H9 (cell line): ENCODE results near the gene NEIL1. TPM values are rescaled to one million over a fixed set of nuclear protein-coding genes. Genes with fewer than 3 reads are reported as not detected.

Source experiments
- DNase-seq: peaks from one replicate; pipeline ENCODE4 v3.0.0-alpha.2; 2017
- H2AFZ ChIP-seq: one replicate; pipeline ENCODE4 v1.6.1; 2013; ENCODE audit warnings: mild to moderate bottlenecking, low read length, control low read depth, moderate library complexity
- H2AK5ac ChIP-seq: 2 replicates; pipeline ENCODE4 v1.6.1; 2013; ENCODE audit warnings: low read length, control low read depth, mixed read lengths; ENCODE audit not compliant: insufficient read length
- H2BK120ac ChIP-seq: one replicate; pipeline ENCODE4 v1.6.1; 2013; ENCODE audit warnings: low read depth, mild to moderate bottlenecking, low read length, control low read depth, inconsistent platforms; ENCODE audit not compliant: poor library complexity, severe bottlenecking
- H2BK12ac ChIP-seq: 2 replicates; pipeline ENCODE4 v1.6.1; 2013; ENCODE audit warnings: low read length, control low read depth, mixed read lengths, low read depth; ENCODE audit not compliant: insufficient read length
- H2BK15ac ChIP-seq: 2 replicates; pipeline ENCODE4 v1.6.1; 2013; ENCODE audit warnings: low read depth, low read length, control low read depth
- H2BK20ac ChIP-seq: one replicate; pipeline ENCODE4 v1.6.1; 2013; ENCODE audit warnings: low read depth, mild to moderate bottlenecking, low read length, control low read depth, inconsistent platforms; ENCODE audit not compliant: poor library complexity, severe bottlenecking
- H2BK5ac ChIP-seq: 2 replicates; pipeline ENCODE4 v1.6.1; 2013; ENCODE audit warnings: low read length, control low read depth, mixed read lengths; ENCODE audit not compliant: insufficient read length
- H3K14ac ChIP-seq: 2 replicates; pipeline ENCODE4 v1.6.1; 2013; ENCODE audit warnings: low read length, control low read depth; ENCODE audit not compliant: insufficient read depth
- H3K18ac ChIP-seq: 2 replicates; pipeline ENCODE4 v1.6.1; 2013; ENCODE audit warnings: low read depth, mild to moderate bottlenecking, mixed read lengths, low read length, control low read depth; ENCODE audit not compliant: insufficient read length
- H3K23ac ChIP-seq: 2 replicates; pipeline ENCODE4 v1.6.1; 2013; ENCODE audit warnings: low read length, control low read depth, mixed read lengths, low read depth; ENCODE audit not compliant: insufficient read length
- H3K23me2 ChIP-seq: 2 replicates; pipeline ENCODE4 v1.6.1; 2013; ENCODE audit warnings: low read depth, mild to moderate bottlenecking, mixed read lengths, low read length, control low read depth; ENCODE audit not compliant: insufficient read length, poor library complexity, severe bottlenecking
- H3K27ac ChIP-seq: 2 replicates; pipeline ENCODE4 v1.5.1; 2013; ENCODE audit warnings: low read length, control low read depth, mixed read lengths, low read depth; ENCODE audit not compliant: insufficient read length
- H3K27me3 ChIP-seq: 2 replicates; pipeline ENCODE4 v1.6.1; 2013; ENCODE audit warnings: low read length, control low read depth, inconsistent platforms; ENCODE audit not compliant: insufficient read depth
- H3K4ac ChIP-seq: 2 replicates; pipeline ENCODE4 v1.6.1; 2013; ENCODE audit warnings: low read depth, mild to moderate bottlenecking, control low read depth, inconsistent platforms, low read length, moderate library complexity
- H3K4me1 ChIP-seq: 2 replicates; pipeline ENCODE4 v1.6.1; 2013; ENCODE audit warnings: low read length, control low read depth, inconsistent platforms; ENCODE audit not compliant: insufficient read depth
- H3K4me2 ChIP-seq: 2 replicates; pipeline ENCODE4 v1.6.1; 2013; ENCODE audit warnings: low read length, control low read depth, mixed read lengths; ENCODE audit not compliant: insufficient read length, insufficient read depth
- H3K56ac ChIP-seq: 2 replicates; pipeline ENCODE4 v1.6.1; 2013; ENCODE audit warnings: low read depth, mild to moderate bottlenecking, mixed read lengths, low read length, control low read depth; ENCODE audit not compliant: insufficient read length
- H3K79me1 ChIP-seq: 2 replicates; pipeline ENCODE4 v1.6.1; 2013; ENCODE audit warnings: low read depth, mild to moderate bottlenecking, moderate library complexity, low read length, control low read depth, inconsistent platforms; ENCODE audit not compliant: insufficient read depth, poor library complexity, severe bottlenecking
- H3K79me2 ChIP-seq: 2 replicates; pipeline ENCODE4 v1.6.1; 2013; ENCODE audit warnings: low read length, control low read depth, inconsistent platforms; ENCODE audit not compliant: insufficient read depth
- H3K9ac ChIP-seq: 2 replicates; pipeline ENCODE4 v1.6.1; 2013; ENCODE audit warnings: low read length, control low read depth, mixed read lengths; ENCODE audit not compliant: insufficient read length; ENCODE audit errors: extremely low read depth
- H3K9me3 ChIP-seq: one replicate; pipeline ENCODE4 v1.6.1; 2013; ENCODE audit warnings: low read depth, low read length, inconsistent platforms; ENCODE audit not compliant: control insufficient read depth
- H3T11ph ChIP-seq: one replicate; pipeline ENCODE4 v1.6.1; 2013; ENCODE audit warnings: mild to moderate bottlenecking, low read length, control low read depth, inconsistent platforms
- H4K20me1 ChIP-seq: one replicate; pipeline ENCODE4 v1.6.1; 2013; ENCODE audit not compliant: control insufficient read depth, insufficient read length, insufficient read depth
- H4K5ac ChIP-seq: 2 replicates; pipeline ENCODE4 v1.6.1; 2013; ENCODE audit warnings: low read depth, mild to moderate bottlenecking, mixed read lengths, low read length, control low read depth; ENCODE audit not compliant: insufficient read length
- H4K8ac ChIP-seq: replicated peaks from 2 replicates; pipeline ENCODE4 v1.6.1; 2013; ENCODE audit warnings: low read length, control low read depth, mixed read lengths, low read depth; ENCODE audit not compliant: insufficient read length
- H4K91ac ChIP-seq: 2 replicates; pipeline ENCODE4 v1.6.1; 2013; ENCODE audit warnings: low read depth, mild to moderate bottlenecking, moderate library complexity, mixed read lengths, low read length, control low read depth; ENCODE audit not compliant: insufficient read length
- H3K27ac Mint-ChIP-seq, 3 experiments: 2 replicates in 2 of 3; 3 replicates in 1 of 3; pipeline ENCODE4 v1.8.0; 2020 to 2021; ENCODE audit warnings: mixed read lengths in 3 of 3, mild to moderate bottlenecking in 1 of 3, moderate library complexity in 1 of 3
- H3K27me3 Mint-ChIP-seq: 2 replicates; pipeline ENCODE4 v1.8.0; 2021; ENCODE audit warnings: low read depth, mild to moderate bottlenecking, moderate library complexity, mixed read lengths
- H3K36me3 Mint-ChIP-seq, 3 experiments: 2 replicates in 2 of 3; 3 replicates in 1 of 3; pipeline ENCODE4 v1.8.0; 2020 to 2021; ENCODE audit warnings: low read depth in 3 of 3, mixed read lengths in 3 of 3; ENCODE audit not compliant: insufficient read depth in 1 of 3
- H3K4me1 Mint-ChIP-seq, 2 experiments: 2 replicates each; pipeline ENCODE4 v1.8.0; 2020; ENCODE audit warnings: mixed read lengths in 2 of 2
- H3K4me3 Mint-ChIP-seq, 2 experiments: 2 replicates in 1 of 2; 3 replicates in 1 of 2; pipeline ENCODE4 v1.8.0; 2020 to 2021; ENCODE audit warnings: mild to moderate bottlenecking in 2 of 2, mixed read lengths in 2 of 2, moderate library complexity in 1 of 2
- H3K9me3 Mint-ChIP-seq, 2 experiments: 2 replicates in 1 of 2; 3 replicates in 1 of 2; pipeline ENCODE4 v1.8.0; 2020; ENCODE audit warnings: mild to moderate bottlenecking in 2 of 2, mixed read lengths in 2 of 2, moderate library complexity in 1 of 2
- WGBS: extraction: QIAGEN DNeasy Blood & Tissue Kit; methylation state at CpG from one replicate; pipeline ENCODE4 v1.1.7; 2013; ENCODE audit warnings: missing lambda C conversion rate, low lambda C conversion rate, mixed read lengths; ENCODE audit not compliant: insufficient read length; ENCODE audit errors: extremely low coverage; 5-methylcytosine and 5-hydroxymethylcytosine counted together
- total RNA-seq: library from RNA; stranded (reverse); gene quantifications from 2 replicates; pipeline ENCODE4 v1.2.1, GENCODE V29; 2021
- TF ChIP-seq, protein P1 (sequence below): fragments of 200-600 bp; sonication (generic); conservative IDR thresholded peaks from 3 replicates; pipeline ENCODE4 v1.8.0; 2021; ENCODE audit warnings: antibody characterized with exemption, mild to moderate bottlenecking

NEIL1 gene
- total RNA-seq, 1 experiment from 2014 or later: 16.5 TPM

- H2AFZ ChIP-seq: no peak overlapping the region
- H3K23me2 ChIP-seq: no peaks in the 10 kb centered on the region
- no peak overlapping the region for H3K23ac ChIP-seq
- no peak overlapping the region for H2AK5ac ChIP-seq
- no peak overlapping the region for H3K4ac ChIP-seq
- no peak overlapping the region for H3T11ph ChIP-seq
- no peak overlapping the region for H4K5ac ChIP-seq
- H2BK120ac ChIP-seq: no peak overlapping the region
- no peak overlapping the region for H3K56ac ChIP-seq
- DNase-seq: no peak
- H3K18ac ChIP-seq: no peak overlapping the region
- H3K27ac Mint-ChIP-seq: peak overlapping the region in 2 of 3 experiments; percentile 37 to 74; a peak in 2 of 7 replicates
- WGBS: no CpG with 5 or more reads among the region's 11 CpGs
- no peak overlapping the region for H4K8ac ChIP-seq
- H4K91ac ChIP-seq: no peak overlapping the region
- H3K79me1 ChIP-seq: no peaks in the 10 kb centered on the region
- no peak overlapping the region for H3K9ac ChIP-seq
- H3K4me2 ChIP-seq: no peak overlapping the region
- no peaks in the 10 kb centered on the region for H3K9me3 Mint-ChIP-seq
- H3K14ac ChIP-seq: no peak overlapping the region
- no peak overlapping the region for H2BK12ac ChIP-seq
- no peak overlapping the region for H3K4me3 Mint-ChIP-seq
- peaks cover 19 to 20% of the 10 kb centered on the region in 2 experiments for H3K4me1 Mint-ChIP-seq
- H3K9me3 ChIP-seq: no peaks in the 10 kb centered on the region
- no peak overlapping the region for H3K27ac ChIP-seq
- H2BK5ac ChIP-seq: no peak overlapping the region
- TF ChIP-seq, protein P1, sequence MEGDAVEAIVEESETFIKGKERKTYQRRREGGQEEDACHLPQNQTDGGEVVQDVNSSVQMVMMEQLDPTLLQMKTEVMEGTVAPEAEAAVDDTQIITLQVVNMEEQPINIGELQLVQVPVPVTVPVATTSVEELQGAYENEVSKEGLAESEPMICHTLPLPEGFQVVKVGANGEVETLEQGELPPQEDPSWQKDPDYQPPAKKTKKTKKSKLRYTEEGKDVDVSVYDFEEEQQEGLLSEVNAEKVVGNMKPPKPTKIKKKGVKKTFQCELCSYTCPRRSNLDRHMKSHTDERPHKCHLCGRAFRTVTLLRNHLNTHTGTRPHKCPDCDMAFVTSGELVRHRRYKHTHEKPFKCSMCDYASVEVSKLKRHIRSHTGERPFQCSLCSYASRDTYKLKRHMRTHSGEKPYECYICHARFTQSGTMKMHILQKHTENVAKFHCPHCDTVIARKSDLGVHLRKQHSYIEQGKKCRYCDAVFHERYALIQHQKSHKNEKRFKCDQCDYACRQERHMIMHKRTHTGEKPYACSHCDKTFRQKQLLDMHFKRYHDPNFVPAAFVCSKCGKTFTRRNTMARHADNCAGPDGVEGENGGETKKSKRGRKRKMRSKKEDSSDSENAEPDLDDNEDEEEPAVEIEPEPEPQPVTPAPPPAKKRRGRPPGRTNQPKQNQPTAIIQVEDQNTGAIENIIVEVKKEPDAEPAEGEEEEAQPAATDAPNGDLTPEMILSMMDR: no peak
- H4K20me1 ChIP-seq: no peaks in the 10 kb centered on the region
- no peaks in the 10 kb centered on the region for H3K79me2 ChIP-seq
- H3K36me3 Mint-ChIP-seq: peaks cover 32 to 62% (median 58%) of the 10 kb centered on the region in 3 experiments; a peak in 6 of 7 replicates
- no peaks in the 10 kb centered on the region for H3K27me3 ChIP-seq
- no peaks in the 10 kb centered on the region; the same call in 1 of the 2 replicates for H3K27me3 Mint-ChIP-seq
- no peak overlapping the region for H2BK15ac ChIP-seq
- H2BK20ac ChIP-seq: no peak overlapping the region
- no peaks in the 10 kb centered on the region; the same call in 1 of the 2 replicates for H3K4me1 ChIP-seq
These were observed 25.3 kb downstream of the NEIL1 start for GRCh38 chr15:75371901-75372688.
